H1 (cell line): ENCODE data around the gene TMEM145. TPM values are rescaled to one million over a fixed set of nuclear protein-coding genes. Genes with fewer than 3 reads are reported as not detected.

Experiments
- CTCF ChIA-PET: fragments of 300-600 bp; sonication (Branson Sonifier 250); formaldehyde crosslinking; loops from one replicate; lab custom pipeline; 2021; ENCODE audit not compliant: partially characterized antibody; lab: Charles Lee
- POLR2A ChIA-PET: fragments of 300-600 bp; sonication (Branson Sonifier 250); formaldehyde crosslinking; loops from one replicate; lab custom pipeline; 2021; ENCODE audit warnings: inconsistent platforms; ENCODE audit not compliant: partially characterized antibody; lab: Charles Lee
- DNase-seq, 2 experiments: peaks; one replicate each; pipeline versions ENCODE4 v3.0.0 to v3.0.0-alpha.2; 2010 to 2022; ENCODE audit warnings: low spot score in 2 of 2, low read depth in 1 of 2, mixed read lengths in 1 of 2
- FAIRE-seq: peaks from 2 replicates; lab custom pipeline; 2011; peaks lifted over from hg19 to GRCh38; lab: Jason Lieb, UNC
- H2AFZ ChIP-seq: 2 replicates; pipeline ENCODE4 v1.8.1; 2012; ENCODE audit warnings: low read length, inconsistent platforms
- H2AK5ac ChIP-seq: 2 replicates; pipeline ENCODE4 v1.6.1; 2013; ENCODE audit warnings: low read depth, low read length
- H2BK120ac ChIP-seq: replicated peaks from 2 replicates; pipeline ENCODE3; 2013; ENCODE audit warnings: low read depth, low read length, inconsistent platforms
- H2BK12ac ChIP-seq: 2 replicates; pipeline ENCODE4 v1.6.1; 2013; ENCODE audit warnings: low read depth, low read length
- H2BK15ac ChIP-seq: 2 replicates; pipeline ENCODE4 v1.6.1; 2013; ENCODE audit warnings: low read length
- H2BK20ac ChIP-seq: 2 replicates; pipeline ENCODE4 v1.6.1; 2013; ENCODE audit warnings: low read length
- H2BK5ac ChIP-seq: 2 replicates; pipeline ENCODE4 v1.6.1; 2013; ENCODE audit warnings: low read depth, low read length
- H3K14ac ChIP-seq: 2 replicates; pipeline ENCODE4 v1.6.1; 2013; ENCODE audit warnings: inconsistent platforms; ENCODE audit not compliant: insufficient read length
- H3K18ac ChIP-seq: 2 replicates; pipeline ENCODE4 v1.6.1; 2013; ENCODE audit warnings: low read length; ENCODE audit errors: extremely low read depth
- H3K23ac ChIP-seq: 2 replicates; pipeline ENCODE4 v1.6.1; 2013; ENCODE audit warnings: inconsistent platforms; ENCODE audit not compliant: insufficient read length
- H3K23me2 ChIP-seq: 2 replicates; pipeline ENCODE4 v1.6.1; 2013; ENCODE audit warnings: low read depth, low read length
- H3K27ac ChIP-seq: 2 replicates; pipeline ENCODE4 v1.6.1; 2011; ENCODE audit warnings: low read depth, low read length, inconsistent platforms
- H3K27me3 ChIP-seq, 4 experiments: replicated peaks in 1 of 4; 1 replicate in 1 of 4; 2 replicates in 3 of 4; pipeline versions ENCODE4 v1.6.1 to v1.8.1; 2011 to 2013; ENCODE audit warnings: low read length in 3 of 4, mild to moderate bottlenecking in 3 of 4, inconsistent platforms in 2 of 4, mixed read lengths in 2 of 4, moderate library complexity in 1 of 4; ENCODE audit not compliant: control insufficient read depth in 3 of 4, insufficient read depth in 3 of 4; ENCODE audit errors: extremely low read depth in 1 of 4
- H3K36me3 ChIP-seq, 4 experiments: 2 replicates each; pipeline versions ENCODE4 v1.6.1 to v1.8.1; 2011 to 2013; ENCODE audit warnings: mild to moderate bottlenecking in 4 of 4, low read length in 3 of 4, moderate library complexity in 2 of 4, control low read depth in 1 of 4, inconsistent platforms in 1 of 4; ENCODE audit not compliant: insufficient read depth in 4 of 4, control insufficient read depth in 2 of 4
- H3K4ac ChIP-seq: replicated peaks from 2 replicates; pipeline ENCODE3; 2013; ENCODE audit warnings: low read length, low read depth, mixed read lengths, inconsistent platforms; ENCODE audit not compliant: insufficient read length
- H3K4me1 ChIP-seq, 4 experiments: replicated peaks in 1 of 4; 1 replicate in 1 of 4; 2 replicates in 3 of 4; pipeline versions ENCODE4 v1.6.1 to v1.8.1; 2011 to 2013; ENCODE audit warnings: low read length in 3 of 4, inconsistent platforms in 2 of 4, mixed read lengths in 1 of 4; ENCODE audit not compliant: insufficient read depth in 4 of 4, control insufficient read depth in 3 of 4
- H3K4me2 ChIP-seq, 2 experiments: 2 replicates each; pipeline versions ENCODE4 v1.6.1 to v1.8.1; 2011 to 2013; ENCODE audit warnings: low read depth in 2 of 2, low read length in 2 of 2, control low read depth in 1 of 2, inconsistent platforms in 1 of 2, mild to moderate bottlenecking in 1 of 2; ENCODE audit not compliant: insufficient read depth in 1 of 2
- H3K4me3 ChIP-seq, 4 experiments: fragments of 200-600, 300-600 bp in 1 of 4; sonication (generic), shearing (Covaris generic), sonication (Bioruptor Twin) in 1 of 4; 2 replicates each; pipeline versions ENCODE4 v1.5.1 to v1.8.1; 2011 to 2016; ENCODE audit warnings: low read length in 4 of 4, low read depth in 3 of 4, control low read depth in 2 of 4, inconsistent platforms in 2 of 4, mild to moderate bottlenecking in 2 of 4, mixed read lengths in 1 of 4, moderate library complexity in 1 of 4; ENCODE audit not compliant: insufficient read depth in 2 of 4; ENCODE audit errors: extremely low read depth in 1 of 4
- H3K56ac ChIP-seq: replicated peaks from 2 replicates; pipeline ENCODE3; 2013; ENCODE audit warnings: low read depth, mild to moderate bottlenecking, mixed read lengths, low read length, inconsistent platforms; ENCODE audit not compliant: insufficient read length
- H3K79me1 ChIP-seq: 2 replicates; pipeline ENCODE4 v1.6.1; 2013; ENCODE audit warnings: low read depth, low read length, control low read depth
- H3K79me2 ChIP-seq, 2 experiments: 2 replicates each; pipeline versions ENCODE4 v1.6.1 to v1.8.1; 2012 to 2013; ENCODE audit warnings: low read length in 2 of 2, mild to moderate bottlenecking in 2 of 2, inconsistent platforms in 1 of 2; ENCODE audit not compliant: insufficient read depth in 2 of 2, control insufficient read depth in 1 of 2
- H3K9ac ChIP-seq, 4 experiments: replicated peaks in 1 of 4; 1 replicate in 1 of 4; 2 replicates in 3 of 4; pipeline versions ENCODE4 v1.6.1 to v1.8.1; 2011 to 2013; ENCODE audit warnings: low read depth in 3 of 4, low read length in 3 of 4, control low read depth in 2 of 4, mild to moderate bottlenecking in 2 of 4, moderate library complexity in 2 of 4, inconsistent platforms in 1 of 4; ENCODE audit errors: extremely low read depth in 1 of 4
- H3K9me3 ChIP-seq, 2 experiments: 2 replicates each; pipeline versions ENCODE4 v1.6.1 to v1.8.1; 2012 to 2013; ENCODE audit warnings: mild to moderate bottlenecking in 2 of 2, moderate library complexity in 2 of 2, control low read depth in 1 of 2, inconsistent platforms in 1 of 2, low read depth in 1 of 2, low read length in 1 of 2, mixed read lengths in 1 of 2; ENCODE audit not compliant: insufficient read depth in 2 of 2
- H4K20me1 ChIP-seq, 2 experiments: replicated peaks in 1 of 2; 2 replicates each; pipeline versions ENCODE3 to v1.8.1; 2011 to 2013; ENCODE audit warnings: inconsistent platforms in 2 of 2, low read length in 2 of 2, mild to moderate bottlenecking in 1 of 2; ENCODE audit not compliant: insufficient read depth in 2 of 2, control insufficient read depth in 1 of 2
- H4K5ac ChIP-seq: 2 replicates; pipeline ENCODE4 v1.6.1; 2013; ENCODE audit warnings: low read length, low read depth, mixed read lengths, inconsistent platforms; ENCODE audit not compliant: insufficient read length
- H4K8ac ChIP-seq: 2 replicates; pipeline ENCODE4 v1.8.0; 2013; ENCODE audit warnings: mild to moderate bottlenecking, moderate library complexity, low read length, inconsistent platforms; ENCODE audit not compliant: insufficient read depth; ENCODE audit errors: extremely low read depth
- H4K91ac ChIP-seq: replicated peaks from 2 replicates; pipeline ENCODE3; 2013; ENCODE audit warnings: low read length, mixed read lengths, inconsistent platforms; ENCODE audit not compliant: insufficient read length
- RAD21 ChIP-seq, 2 experiments: IDR thresholded peaks in 1 of 2; conservative IDR thresholded peaks in 1 of 2; 2 replicates each; pipeline ENCODE4 v1.6.1; 2011; ENCODE audit warnings: low read depth in 2 of 2, low read length in 2 of 2, improper control_type of control experiment in 1 of 2, inconsistent platforms in 1 of 2, mild to moderate bottlenecking in 1 of 2, moderate library complexity in 1 of 2
- SUZ12 ChIP-seq: fragments of 200-600 bp; sonication (generic); IDR thresholded peaks from 2 replicates; pipeline ENCODE4 v1.6.1; 2012; ENCODE audit warnings: mild to moderate bottlenecking, inconsistent platforms, low read length, moderate library complexity, mixed read lengths
- WGBS, 2 experiments: shearing (Covaris generic) in 1 of 2; methylation state at CpG; one replicate each; pipeline versions ENCODE4 v1.1.6 to v1.1.7; 2013 to 2015; ENCODE audit warnings: low lambda C conversion rate in 2 of 2, mixed read lengths in 2 of 2, inconsistent platforms in 1 of 2, low coverage in 1 of 2, missing lambda C conversion rate in 1 of 2; ENCODE audit not compliant: insufficient replicate concordance in 2 of 2, insufficient coverage in 1 of 2, insufficient read length in 1 of 2; ENCODE audit errors: extremely low coverage in 1 of 2, missing lambda C conversion rate in 1 of 2; 5-methylcytosine and 5-hydroxymethylcytosine counted together
- polyA plus RNA-seq, 7 experiments: library from polyadenylated mRNA; depleted of rRNA in 3 of 7; stranded (reverse) in 5 of 7; unstranded in 2 of 7; fragments of >200 nt in 5 of 7; fragments of 200-250 nt in 2 of 7; gene quantifications; 1 replicate in 5 of 7; 2 replicates in 1 of 7; 4 replicates in 1 of 7; pipeline versions ENCODE4 v1.2.1 to v1.2.3, GENCODE V29; 2011 to 2013; ENCODE audit warnings: missing spikeins in 2 of 7, mixed read lengths in 2 of 7
- total RNA-seq: library from RNA; stranded (reverse); fragmentation: NEBNext Ultra II Directional; extraction: Animal tissue kit (Norgen Biotek cat#: 25700); gene quantifications from 2 replicates; pipeline ENCODE4 v1.2.1, GENCODE V29; 2021
- TF ChIP-seq, protein P1 (sequence below), 3 experiments: IDR thresholded peaks; 1 replicate in 2 of 3; 2 replicates in 1 of 3; pipeline versions ENCODE4 v1.5.1 to v1.6.1; 2011; ENCODE audit warnings: low read length in 3 of 3, mild to moderate bottlenecking in 3 of 3, inconsistent platforms in 2 of 3, low read depth in 1 of 3, moderate library complexity in 1 of 3; ENCODE audit not compliant: insufficient read depth in 1 of 3; ENCODE audit errors: control extremely low read depth in 1 of 3

The TMEM145 gene
- total and polyA plus RNA-seq, 2 of the 8 experiments (the other 6 are each of a cell fraction or from before 2014, with no cell fraction given), result 2.3 to 4.7 TPM

DNA sequence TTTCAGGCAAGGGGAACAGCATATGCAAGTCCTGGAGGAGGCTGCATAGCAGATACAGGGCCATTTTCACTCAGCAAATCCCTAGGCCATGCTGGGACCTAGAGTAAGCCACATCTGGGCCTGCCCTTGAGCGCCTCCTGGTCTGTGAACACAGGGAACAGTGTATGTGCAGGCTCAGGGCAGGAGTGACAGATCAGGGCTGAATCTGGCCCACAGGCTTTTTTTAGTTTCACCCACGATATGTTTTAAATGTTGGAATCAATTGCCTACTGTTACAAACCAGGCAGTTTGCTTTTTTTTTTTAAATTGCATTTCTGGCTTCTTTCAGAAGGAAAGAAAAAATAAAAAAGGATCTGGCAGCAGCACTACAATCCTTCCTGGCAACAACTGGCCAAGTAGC is 1.5 kb upstream of the TMEM145 start:
- Histone ChIP-seq H2BK5ac (no peak overlapping the region), H3K14ac (no peak overlapping the region), H3K4ac (no peak overlapping the region), H2AFZ (no peak overlapping the region), H3K4me1 (peaks cover 0 to 8% (median 2%) of the 10 kb centered on the region in 4 experiments; a peak in 2 of 7 replicates), H3K79me2 (no peaks in the 10 kb centered on the region), H4K91ac (no peak overlapping the region), H3K9me3 (no peaks in the 10 kb centered on the region), H3K23me2 (peaks cover 6% of the 10 kb centered on the region; the same call in 1 of the 2 replicates), H3K36me3 (no peaks in the 10 kb centered on the region), H3K79me1 (no peaks in the 10 kb centered on the region), H3K56ac (no peak overlapping the region), H2BK12ac (no peak overlapping the region), H3K9ac (no peak overlapping the region), H3K4me2 (no peak overlapping the region), H3K4me3 (no peak overlapping the region), H3K27ac (no peak overlapping the region), H2BK120ac (no peak overlapping the region), H3K23ac (no peak overlapping the region), H3K18ac (no peak overlapping the region), H4K20me1 (no peaks in the 10 kb centered on the region), H3K27me3 (peaks cover 0 to 20% (median 11%) of the 10 kb centered on the region in 4 experiments; a peak in 5 of 7 replicates), H2BK20ac (no peak overlapping the region)
- peak; percentile 19 for FAIRE-seq
- WGBS, 2 experiments, result 73% methylated on average over 2 of the region's 2 CpGs; no CpG with 5 or more reads in 1 of the 2 experiments
- ChIA-PET CTCF (interaction anchor here (0.6 to 3.8 kb wide), 9 partner anchors 11 to 488 kb away, joined by 3 to 21 read pairs (median 3); partner anchors contain the start of gene POU2F2), POLR2A (interaction anchor here (1.0 to 1.8 kb wide), 2 partner anchors 12 to 13 kb away, joined by 3 to 7 read pairs; no protein-coding TSS in a partner anchor)
- peak in 1 of 2 experiments; percentile 49 for DNase-seq
- TF ChIP-seq SUZ12, result no peak
- TF ChIP-seq, protein P1, sequence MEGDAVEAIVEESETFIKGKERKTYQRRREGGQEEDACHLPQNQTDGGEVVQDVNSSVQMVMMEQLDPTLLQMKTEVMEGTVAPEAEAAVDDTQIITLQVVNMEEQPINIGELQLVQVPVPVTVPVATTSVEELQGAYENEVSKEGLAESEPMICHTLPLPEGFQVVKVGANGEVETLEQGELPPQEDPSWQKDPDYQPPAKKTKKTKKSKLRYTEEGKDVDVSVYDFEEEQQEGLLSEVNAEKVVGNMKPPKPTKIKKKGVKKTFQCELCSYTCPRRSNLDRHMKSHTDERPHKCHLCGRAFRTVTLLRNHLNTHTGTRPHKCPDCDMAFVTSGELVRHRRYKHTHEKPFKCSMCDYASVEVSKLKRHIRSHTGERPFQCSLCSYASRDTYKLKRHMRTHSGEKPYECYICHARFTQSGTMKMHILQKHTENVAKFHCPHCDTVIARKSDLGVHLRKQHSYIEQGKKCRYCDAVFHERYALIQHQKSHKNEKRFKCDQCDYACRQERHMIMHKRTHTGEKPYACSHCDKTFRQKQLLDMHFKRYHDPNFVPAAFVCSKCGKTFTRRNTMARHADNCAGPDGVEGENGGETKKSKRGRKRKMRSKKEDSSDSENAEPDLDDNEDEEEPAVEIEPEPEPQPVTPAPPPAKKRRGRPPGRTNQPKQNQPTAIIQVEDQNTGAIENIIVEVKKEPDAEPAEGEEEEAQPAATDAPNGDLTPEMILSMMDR (IDR thresholded peaks at IDR 0.05; ENCODE audit: control extremely low read depth in 1 of 3, insufficient read depth in 1 of 3, low read depth in 1 of 3, low read length in 3 of 3), result peak; percentile 36 to 56 (median 55); a peak in 3 of 4 replicates
- TF ChIP-seq RAD21 (IDR thresholded peaks at IDR 0.05 in 1 of 2, conservative IDR thresholded peaks at IDR 0.05 in 1 of 2; ENCODE audit: low read depth in 2 of 2, low read length in 2 of 2), result peak; percentile 28 to 36; a peak in 3 of 4 replicates
- TF ChIP-seq, all 59 proteins: peak for 2
- H4K5ac ChIP-seq, result no peak overlapping the region
- no peak overlapping the region for H4K8ac ChIP-seq
- H2AK5ac ChIP-seq, result no peak overlapping the region
- H2BK15ac ChIP-seq, result no peak overlapping the region
